Keratinocyte (primary cell): ENCODE results near the gene GAP43. TPM values are rescaled to one million over a fixed set of nuclear protein-coding genes. Genes with fewer than 3 reads are reported as not detected.

ENCODE experiments used
- DNase-seq: peaks from one replicate; pipeline ENCODE4 v3.0.0-alpha.2; 2011; ENCODE audit warnings: low read depth, missing footprints, low spot score
- FAIRE-seq: peaks from 2 replicates; lab custom pipeline; 2011; peaks lifted over from hg19 to GRCh38; lab: Jason Lieb, UNC
- H2AFZ ChIP-seq: 2 replicates; pipeline ENCODE4 v1.6.0; 2012; ENCODE audit warnings: low read length, control low read depth, inconsistent platforms; ENCODE audit not compliant: control insufficient read depth
- H3K27ac ChIP-seq: 2 replicates; pipeline ENCODE4 v1.5.1; 2011; ENCODE audit warnings: low read length; ENCODE audit not compliant: control insufficient read depth, insufficient read depth
- H3K27me3 ChIP-seq: 3 replicates; pipeline ENCODE4 v1.6.0; 2011; ENCODE audit warnings: low read length; ENCODE audit not compliant: control insufficient read depth, insufficient read depth; ENCODE audit errors: extremely low read depth
- H3K36me3 ChIP-seq, 2 experiments: 2 replicates in 1 of 2; 3 replicates in 1 of 2; pipeline ENCODE4 v1.5.1; 2011; ENCODE audit warnings: low read length in 2 of 2, mild to moderate bottlenecking in 1 of 2; ENCODE audit not compliant: control insufficient read depth in 2 of 2, insufficient read depth in 2 of 2; ENCODE audit errors: extremely low read depth in 1 of 2
- H3K4me1 ChIP-seq: 3 replicates; pipeline ENCODE4 v1.5.1; 2011; ENCODE audit warnings: low read length; ENCODE audit not compliant: control insufficient read depth, insufficient read depth; ENCODE audit errors: extremely low read depth
- H3K4me2 ChIP-seq: 3 replicates; pipeline ENCODE4 v1.6.0; 2011; ENCODE audit warnings: low read depth, low read length; ENCODE audit not compliant: control insufficient read depth, insufficient read depth; ENCODE audit errors: extremely low read depth
- H3K4me3 ChIP-seq, 3 experiments: fragments of 200-600 bp in 1 of 3; sonication (generic) in 1 of 3; 2 replicates in 2 of 3; 3 replicates in 1 of 3; pipeline ENCODE4 v1.5.1; 2011 to 2016; ENCODE audit warnings: low read length in 3 of 3, mild to moderate bottlenecking in 3 of 3, control low read depth in 2 of 3, inconsistent platforms in 1 of 3, low read depth in 1 of 3, mixed read lengths in 1 of 3, mixed run types in 1 of 3, moderate library complexity in 1 of 3; ENCODE audit not compliant: control insufficient read depth in 2 of 3, insufficient read depth in 2 of 3; ENCODE audit errors: extremely low read depth in 1 of 3
- H3K79me2 ChIP-seq: 2 replicates; pipeline ENCODE4 v1.6.0; 2012; ENCODE audit warnings: low read length; ENCODE audit not compliant: control insufficient read depth, insufficient read depth
- H3K9ac ChIP-seq: 3 replicates; pipeline ENCODE4 v1.6.0; 2011; ENCODE audit warnings: low read length; ENCODE audit not compliant: control insufficient read depth, insufficient read depth; ENCODE audit errors: extremely low read depth
- H3K9me1 ChIP-seq: 3 replicates; pipeline ENCODE4 v1.6.0; 2011; ENCODE audit warnings: low read length; ENCODE audit not compliant: control insufficient read depth, insufficient read depth; ENCODE audit errors: extremely low read depth
- H3K9me3 ChIP-seq: 2 replicates; pipeline ENCODE4 v1.5.1; 2012; ENCODE audit warnings: low read depth, low read length; ENCODE audit not compliant: control insufficient read depth
- H4K20me1 ChIP-seq: 3 replicates; pipeline ENCODE4 v1.6.0; 2011; ENCODE audit warnings: low read length; ENCODE audit not compliant: control insufficient read depth, insufficient read depth; ENCODE audit errors: extremely low read depth
- CTCF ChIP-seq, 3 experiments: IDR thresholded peaks in 1 of 3; conservative IDR thresholded peaks in 1 of 3; optimal IDR thresholded peaks in 1 of 3; 2 replicates in 2 of 3; 3 replicates in 1 of 3; pipeline versions ENCODE3 to v1.5.1; 2011; ENCODE audit warnings: low read length in 3 of 3, mild to moderate bottlenecking in 3 of 3, moderate library complexity in 2 of 3, control low read depth in 1 of 3, inconsistent platforms in 1 of 3; ENCODE audit not compliant: insufficient read depth in 2 of 3; ENCODE audit errors: extremely low read depth in 1 of 3
- EZH2 ChIP-seq: IDR thresholded peaks from one replicate; pipeline ENCODE4 v1.6.1; 2012; ENCODE audit warnings: inconsistent platforms, mild to moderate bottlenecking, low read length, moderate library complexity
- dilution Hi-C: fragments of 300-500 bp; cut with MboI; formaldehyde crosslinking; loops from one replicate; pipeline ENCODE4 v1.7.0; 2020; ENCODE audit warnings: low sequenced_read_pairs; ENCODE audit not compliant: extremely low pct_ligation_motif_present
- polyA plus RNA-seq, 5 experiments: library from polyadenylated mRNA; depleted of rRNA in 3 of 5; stranded (reverse) in 3 of 5; stranded (forward) in 1 of 5; unstranded in 1 of 5; fragments of >200 nt; gene quantifications; 1 replicate in 1 of 5; 2 replicates in 3 of 5; 3 replicates in 1 of 5; pipeline versions ENCODE4 v1.2.1 to v1.2.3, GENCODE V29; 2011 to 2012; ENCODE audit warnings: missing spikeins in 2 of 5, low read depth in 1 of 5, low replicate concordance in 1 of 5

The GAP43 gene
- polyA plus RNA-seq, 1 donor (not counting 4 experiments of a cell fraction or from before 2014, with no cell fraction given) = not detected

GRCh38 chr3:115689928-115690327, 66.6 kb downstream of the GAP43 start:
- no peaks in the 10 kb centered on the region for H3K79me2 ChIP-seq
- no peak overlapping the region for H3K27ac ChIP-seq
- H3K4me3 ChIP-seq = no peak overlapping the region
- H2AFZ ChIP-seq = no peak overlapping the region
- H4K20me1 ChIP-seq = no peaks in the 10 kb centered on the region
- peaks cover 3% of the 10 kb centered on the region for H3K4me1 ChIP-seq
- no peak overlapping the region for H3K4me2 ChIP-seq
- DNase-seq = no peak
- no peaks in the 10 kb centered on the region for H3K27me3 ChIP-seq
- no peaks in the 10 kb centered on the region for H3K9me3 ChIP-seq
- no peak overlapping the region for H3K9ac ChIP-seq
- no peaks in the 10 kb centered on the region for H3K9me1 ChIP-seq
- dilution Hi-C loops = no loop called here
- TF ChIP-seq EZH2 (no peak), CTCF (optimal IDR thresholded peaks at IDR 0.05 in 1 of 3, IDR thresholded peaks at IDR 0.05 in 1 of 3, conservative IDR thresholded peaks at IDR 0.05 in 1 of 3; ENCODE audit: extremely low read depth in 1 of 3, insufficient read depth in 2 of 3, low read length in 3 of 3) (no peak)
- no peak for FAIRE-seq
- H3K36me3 ChIP-seq = no peaks in the 10 kb centered on the region

GRCh38 chr3:115691964-115692363, 68.7 kb downstream of the GAP43 start:
- H3K4me1 ChIP-seq = peaks cover 6% of the 10 kb centered on the region
- H3K9me1 ChIP-seq = no peaks in the 10 kb centered on the region
- dilution Hi-C loops = no loop called here
- H4K20me1 ChIP-seq = no peaks in the 10 kb centered on the region
- no peak for DNase-seq
- no peak overlapping the region for H3K4me2 ChIP-seq
- H3K9ac ChIP-seq = no peak overlapping the region
- no peaks in the 10 kb centered on the region for H3K79me2 ChIP-seq
- H3K27me3 ChIP-seq = no peaks in the 10 kb centered on the region
- H3K9me3 ChIP-seq = no peaks in the 10 kb centered on the region
- H3K27ac ChIP-seq = no peak overlapping the region
- H2AFZ ChIP-seq = no peak overlapping the region
- no peaks in the 10 kb centered on the region for H3K36me3 ChIP-seq
- H3K4me3 ChIP-seq = no peak overlapping the region
- TF ChIP-seq CTCF (optimal IDR thresholded peaks at IDR 0.05 in 1 of 3, IDR thresholded peaks at IDR 0.05 in 1 of 3, conservative IDR thresholded peaks at IDR 0.05 in 1 of 3; ENCODE audit: extremely low read depth in 1 of 3, insufficient read depth in 2 of 3, low read length in 3 of 3) (no peak), EZH2 (no peak)
- no peak for FAIRE-seq
